Fibroblast of lung (primary cell): ENCODE measurements around the gene PHF21A. TPM values are rescaled to one million over a fixed set of nuclear protein-coding genes. Genes with fewer than 3 reads are reported as not detected.

Experiments used
- DNase-seq, 2 donors: peaks; one replicate each; pipeline versions ENCODE4 v3.0.0 to v3.0.0-alpha.2; 2010; ENCODE audit warnings: low read depth in 2 of 2
- H2AFZ ChIP-seq: 2 replicates; pipeline ENCODE4 v1.5.1; 2012; ENCODE audit warnings: low read length, control low read depth, inconsistent platforms
- H3K27ac ChIP-seq: 2 replicates; pipeline ENCODE4 v1.5.1; 2011; ENCODE audit warnings: low read length, control low read depth; ENCODE audit not compliant: insufficient read depth
- H3K27me3 ChIP-seq: 2 replicates; pipeline ENCODE4 v1.5.1; 2011; ENCODE audit warnings: mild to moderate bottlenecking, low read length; ENCODE audit not compliant: control insufficient read depth, insufficient read depth
- H3K36me3 ChIP-seq: 2 replicates; pipeline ENCODE4 v1.5.1; 2011; ENCODE audit warnings: low read length; ENCODE audit not compliant: control insufficient read depth, insufficient read depth
- H3K4me1 ChIP-seq: 2 replicates; pipeline ENCODE4 v1.5.1; 2011; ENCODE audit warnings: low read length; ENCODE audit not compliant: control insufficient read depth, insufficient read depth; ENCODE audit errors: extremely low read depth
- H3K4me2 ChIP-seq: 2 replicates; pipeline ENCODE4 v1.5.1; 2011; ENCODE audit warnings: low read length, control low read depth; ENCODE audit not compliant: insufficient read depth; ENCODE audit errors: extremely low read depth
- H3K4me3 ChIP-seq, 4 experiments: fragments of 200-600 bp in 1 of 4; sonication (generic) in 1 of 4; replicated peaks in 1 of 4; 2 replicates each; pipeline ENCODE4 v1.5.1; 2011 to 2016; ENCODE audit warnings: low read length in 4 of 4, low read depth in 3 of 4, mild to moderate bottlenecking in 3 of 4, control low read depth in 2 of 4, inconsistent platforms in 1 of 4, mixed read lengths in 1 of 4; ENCODE audit not compliant: insufficient read depth in 1 of 4; ENCODE audit errors: control extremely low read depth in 1 of 4
- H3K79me2 ChIP-seq: 2 replicates; pipeline ENCODE4 v1.5.1; 2012; ENCODE audit warnings: mild to moderate bottlenecking, low read length, inconsistent platforms; ENCODE audit not compliant: control insufficient read depth, insufficient read depth
- H3K9ac ChIP-seq: 2 replicates; pipeline ENCODE4 v1.5.1; 2011; ENCODE audit warnings: mild to moderate bottlenecking, low read length, control low read depth; ENCODE audit not compliant: insufficient read depth
- H3K9me3 ChIP-seq: 2 replicates; pipeline ENCODE4 v1.5.1; 2012; ENCODE audit warnings: low read depth, low read length; ENCODE audit not compliant: control insufficient read depth, insufficient read depth
- H4K20me1 ChIP-seq: 2 replicates; pipeline ENCODE4 v1.5.1; 2011; ENCODE audit warnings: low read length; ENCODE audit not compliant: control insufficient read depth, insufficient read depth; ENCODE audit errors: extremely low read depth
- EZH2 ChIP-seq: IDR thresholded peaks from 2 replicates; pipeline ENCODE4 v1.5.1; 2012; ENCODE audit warnings: low read length, control low read depth, mild to moderate bottlenecking; ENCODE audit errors: missing control alignments
- polyA plus RNA-seq, 2 donors: library from polyadenylated mRNA; depleted of rRNA in 1 of 2; stranded (reverse) in 1 of 2; unstranded in 1 of 2; fragments of >200 nt; gene quantifications; 2 replicates each; pipeline ENCODE4 v1.2.1, GENCODE V29; 2011 to 2012; ENCODE audit warnings: missing spikeins in 1 of 2
- total RNA-seq: library from RNA; depleted of rRNA; stranded (reverse); fragments of >200 nt; gene quantifications from 2 replicates; pipeline ENCODE4 v1.2.1, GENCODE V29; 2014
- TF ChIP-seq, protein P1 (sequence below), 2 donors: IDR thresholded peaks in 1 of 2; conservative IDR thresholded peaks in 1 of 2; 1 replicate in 1 of 2; 2 replicates in 1 of 2; pipeline ENCODE4 v1.5.1; 2011 to 2012; ENCODE audit warnings: low read length in 2 of 2, control low read depth in 1 of 2, inconsistent platforms in 1 of 2, low read depth in 1 of 2, mild to moderate bottlenecking in 1 of 2

Gene PHF21A
- total and polyA plus RNA-seq, 2 donors (not counting 1 experiment from before 2014, with no cell fraction given): 18.5 to 21.0 TPM

- Histone ChIP-seq H3K27ac (no peak overlapping the region), H3K4me1 (no peaks in the 10 kb centered on the region), H2AFZ (no peak overlapping the region), H3K4me2 (no peak overlapping the region), H3K36me3 (no peaks in the 10 kb centered on the region), H3K4me3 (no peak overlapping the region), H3K79me2 (peaks cover 46% of the 10 kb centered on the region), H3K9me3 (no peaks in the 10 kb centered on the region), H4K20me1 (no peaks in the 10 kb centered on the region), H3K9ac (no peak overlapping the region), H3K27me3 (no peaks in the 10 kb centered on the region)
- DNase-seq: peak; percentile 71 to 72
- TF ChIP-seq EZH2: no peak
- TF ChIP-seq, protein P1, sequence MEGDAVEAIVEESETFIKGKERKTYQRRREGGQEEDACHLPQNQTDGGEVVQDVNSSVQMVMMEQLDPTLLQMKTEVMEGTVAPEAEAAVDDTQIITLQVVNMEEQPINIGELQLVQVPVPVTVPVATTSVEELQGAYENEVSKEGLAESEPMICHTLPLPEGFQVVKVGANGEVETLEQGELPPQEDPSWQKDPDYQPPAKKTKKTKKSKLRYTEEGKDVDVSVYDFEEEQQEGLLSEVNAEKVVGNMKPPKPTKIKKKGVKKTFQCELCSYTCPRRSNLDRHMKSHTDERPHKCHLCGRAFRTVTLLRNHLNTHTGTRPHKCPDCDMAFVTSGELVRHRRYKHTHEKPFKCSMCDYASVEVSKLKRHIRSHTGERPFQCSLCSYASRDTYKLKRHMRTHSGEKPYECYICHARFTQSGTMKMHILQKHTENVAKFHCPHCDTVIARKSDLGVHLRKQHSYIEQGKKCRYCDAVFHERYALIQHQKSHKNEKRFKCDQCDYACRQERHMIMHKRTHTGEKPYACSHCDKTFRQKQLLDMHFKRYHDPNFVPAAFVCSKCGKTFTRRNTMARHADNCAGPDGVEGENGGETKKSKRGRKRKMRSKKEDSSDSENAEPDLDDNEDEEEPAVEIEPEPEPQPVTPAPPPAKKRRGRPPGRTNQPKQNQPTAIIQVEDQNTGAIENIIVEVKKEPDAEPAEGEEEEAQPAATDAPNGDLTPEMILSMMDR (conservative IDR thresholded peaks at IDR 0.05 in 1 of 2, IDR thresholded peaks at IDR 0.05 in 1 of 2; ENCODE audit: low read depth in 1 of 2, low read length in 2 of 2): no peak
Observed at GRCh38 chr11:46112961-46113607, 8.2 kb downstream of the PHF21A start.

DNA sequence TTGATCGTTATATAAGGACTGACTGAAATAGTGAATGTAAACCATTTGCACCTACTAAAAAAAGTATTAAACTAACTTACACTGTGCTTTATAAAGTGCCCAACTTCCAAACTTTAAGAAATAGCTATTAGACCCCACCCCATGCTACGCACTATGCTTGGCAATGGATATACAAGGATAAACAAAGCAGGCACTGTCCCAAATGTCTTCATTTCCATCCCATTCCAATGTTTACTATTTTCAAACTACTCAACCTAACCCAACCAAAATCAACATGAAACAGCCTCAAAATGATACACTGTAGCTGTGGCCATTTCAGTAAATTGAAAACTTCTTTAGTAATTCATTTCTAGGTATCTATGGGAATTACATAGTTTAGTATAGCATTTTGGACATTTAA is 12.5 kb downstream of the PHF21A start:
- peaks cover 35% of the 10 kb centered on the region for H3K79me2 ChIP-seq
- no peaks in the 10 kb centered on the region for H4K20me1 ChIP-seq

DNA sequence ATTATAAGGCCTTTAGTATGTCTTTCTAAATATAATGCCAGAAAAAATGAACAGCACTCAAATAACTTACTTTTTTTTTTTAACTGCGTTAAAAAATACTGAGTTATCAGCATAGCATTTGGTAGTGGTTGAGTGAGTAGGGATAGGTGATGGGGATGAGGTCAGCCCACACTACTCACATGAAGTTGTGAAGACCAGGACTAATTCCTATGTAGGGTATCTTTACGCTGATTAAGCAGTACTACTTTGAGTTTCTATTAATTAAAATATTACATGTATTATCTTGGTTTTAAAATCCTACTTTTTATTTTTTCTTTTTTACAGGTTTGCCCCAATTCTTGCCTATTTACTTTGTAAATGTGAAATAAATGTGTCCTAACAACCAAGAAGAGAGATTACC is 13.5 kb downstream of the PHF21A start:
- H4K20me1 ChIP-seq: no peaks in the 10 kb centered on the region
- H3K4me1 ChIP-seq: no peaks in the 10 kb centered on the region
- no peaks in the 10 kb centered on the region for H3K36me3 ChIP-seq
- H3K27ac ChIP-seq: no peak overlapping the region
- peak in 1 of 2 donors; percentile 10 for DNase-seq
- TF ChIP-seq, protein P1 (conservative IDR thresholded peaks at IDR 0.05 in 1 of 2, IDR thresholded peaks at IDR 0.05 in 1 of 2; ENCODE audit: low read depth in 1 of 2, low read length in 2 of 2): no peak
- TF ChIP-seq EZH2: no peak
- no peak overlapping the region for H3K4me3 ChIP-seq
- no peak overlapping the region for H3K4me2 ChIP-seq
- no peaks in the 10 kb centered on the region for H3K27me3 ChIP-seq
- no peaks in the 10 kb centered on the region for H3K9me3 ChIP-seq
- H3K79me2 ChIP-seq: peaks cover 36% of the 10 kb centered on the region
- H3K9ac ChIP-seq: no peak overlapping the region
- no peak overlapping the region for H2AFZ ChIP-seq

More for the DNA sequence above, 12.5 kb downstream of the PHF21A start:
- no peak for DNase-seq
- TF ChIP-seq EZH2: no peak
- TF ChIP-seq, protein P1 (conservative IDR thresholded peaks at IDR 0.05 in 1 of 2, IDR thresholded peaks at IDR 0.05 in 1 of 2; ENCODE audit: low read depth in 1 of 2, low read length in 2 of 2): no peak
- Histone ChIP-seq H2AFZ (no peak overlapping the region), H3K4me3 (no peak overlapping the region), H3K9me3 (no peaks in the 10 kb centered on the region), H3K4me1 (no peaks in the 10 kb centered on the region), H3K36me3 (no peaks in the 10 kb centered on the region), H3K9ac (no peak overlapping the region), H3K27me3 (no peaks in the 10 kb centered on the region), H3K4me2 (no peak overlapping the region), H3K27ac (no peak overlapping the region)
